HEK293 (cell line): Measurements from ENCODE around the gene ARL8B.
A peak's percentile ranks its signal among the peaks of the same experiment; 100 is the strongest.

ENCODE experiments used
- CTCF ChIA-PET: fragments of 350-600 bp; formaldehyde crosslinking; extraction: SDS; loops from one replicate; lab custom pipeline; 2021; ENCODE audit warnings: antibody characterized with exemption; lab: Yijun Ruan, JAX
- POLR2A ChIA-PET: fragments of 300-600 bp; formaldehyde crosslinking; extraction: SDS; loops from one replicate; lab custom pipeline; 2020; ENCODE audit warnings: antibody characterized with exemption, inconsistent platforms; lab: Yijun Ruan, JAX
- H3K27ac ChIP-seq: fragments of 200-500 bp; sonication (Bioruptor generic); 2 replicates; pipeline ENCODE4 v1.5.1; 2014; ENCODE audit warnings: low read depth, low read length, control low read depth, inconsistent platforms; ENCODE audit errors: extremely low read depth
- H3K36me3 ChIP-seq, 2 experiments: fragments of 200-500 bp in 1 of 2; sonication (Bioruptor generic) in 1 of 2; 1 replicate in 1 of 2; 2 replicates in 1 of 2; pipeline ENCODE4 v1.5.1; 2014 to 2017; ENCODE audit warnings: inconsistent platforms in 2 of 2, low read length in 2 of 2; ENCODE audit not compliant: control insufficient read depth in 2 of 2, insufficient read depth in 1 of 2
- H3K4me1 ChIP-seq: fragments of 200-500 bp; sonication (Bioruptor generic); 2 replicates; pipeline ENCODE4 v1.5.1; 2014; ENCODE audit warnings: mild to moderate bottlenecking, low read length, inconsistent platforms; ENCODE audit not compliant: control insufficient read depth, insufficient read depth
- H3K4me3 ChIP-seq: 2 replicates; pipeline ENCODE4 v1.5.1; 2011; ENCODE audit warnings: low read depth, mild to moderate bottlenecking, control low read depth, low read length, moderate library complexity
- H3K9me3 ChIP-seq: fragments of 200-500 bp; sonication (Bioruptor generic); 2 replicates; pipeline ENCODE4 v1.5.1; 2014; ENCODE audit warnings: low read depth, low read length, inconsistent platforms; ENCODE audit not compliant: control insufficient read depth, insufficient read depth
- BCL6B ChIP-seq: fragments of 450-650 bp; formaldehyde crosslinking; IDR thresholded peaks from 2 replicates; pipeline ENCODE4 v1.5.1; 2017; ENCODE audit warnings: missing biosample characterization, missing genetic modification characterization
- CTCF ChIP-seq: fragments of 450-650 bp; formaldehyde crosslinking; IDR thresholded peaks from 2 replicates; pipeline ENCODE4 v1.5.1; 2016; ENCODE audit warnings: missing biosample characterization, missing genetic modification characterization
- MEIS1 ChIP-seq: sonication (generic); formaldehyde crosslinking; IDR thresholded peaks from 2 replicates; pipeline ENCODE4 v1.8.1; 2022; ENCODE audit warnings: missing genetic modification reagents, mild to moderate bottlenecking, borderline replicate concordance
- SCRT1 ChIP-seq: fragments of 450-650 bp; formaldehyde crosslinking; IDR thresholded peaks from 2 replicates; pipeline ENCODE4 v1.5.1; 2016; ENCODE audit warnings: missing biosample characterization, missing genetic modification characterization, borderline replicate concordance
- SETDB1 ChIP-seq: IDR thresholded peaks from one replicate; pipeline ENCODE4 v1.6.1; 2017; ENCODE audit warnings: mild to moderate bottlenecking, low read length, moderate library complexity, mixed read lengths; ENCODE audit not compliant: insufficient read length
- ZFP37 ChIP-seq: fragments of 450-650 bp; formaldehyde crosslinking; IDR thresholded peaks from 2 replicates; pipeline ENCODE4 v1.5.1; 2016; ENCODE audit warnings: missing biosample characterization, missing genetic modification characterization
- ZNF155 ChIP-seq: fragments of 450-650 bp; formaldehyde crosslinking; IDR thresholded peaks from 2 replicates; pipeline ENCODE4 v1.5.1; 2016; ENCODE audit warnings: missing biosample characterization, missing genetic modification characterization
- ZNF175 ChIP-seq: fragments of 450-650 bp; formaldehyde crosslinking; IDR thresholded peaks from 2 replicates; pipeline ENCODE4 v1.5.1; 2016; ENCODE audit warnings: missing biosample characterization, missing genetic modification characterization
- ZNF23 ChIP-seq: fragments of 450-650 bp; formaldehyde crosslinking; IDR thresholded peaks from 2 replicates; pipeline ENCODE4 v1.5.1; 2016; ENCODE audit warnings: missing biosample characterization, missing genetic modification characterization, borderline replicate concordance
- ZNF274 ChIP-seq, 2 experiments: fragments of 200-500 bp in 1 of 2; fragments of 450-650 bp in 1 of 2; sonication (Bioruptor generic) in 1 of 2; formaldehyde crosslinking in 1 of 2; IDR thresholded peaks; 2 replicates each; pipeline versions ENCODE4 v1.5.1 to v1.6.1; 2014 to 2016; ENCODE audit warnings: borderline replicate concordance in 1 of 2, inconsistent platforms in 1 of 2, low read length in 1 of 2, missing biosample characterization in 1 of 2, missing genetic modification characterization in 1 of 2
- ZNF335 ChIP-seq: fragments of 450-650 bp; formaldehyde crosslinking; conservative IDR thresholded peaks from 2 replicates; pipeline ENCODE4 v1.5.1; 2016; ENCODE audit warnings: missing biosample characterization, missing genetic modification characterization
- ZNF513 ChIP-seq: fragments of 450-650 bp; IDR thresholded peaks from 2 replicates; pipeline ENCODE4 v1.5.1; 2018; ENCODE audit warnings: missing biosample characterization, missing genetic modification characterization
- ZNF580 ChIP-seq: fragments of 450-650 bp; formaldehyde crosslinking; IDR thresholded peaks from 2 replicates; pipeline ENCODE4 v1.5.1; 2016; ENCODE audit warnings: missing biosample characterization, missing genetic modification characterization
- ZNF626 ChIP-seq: fragments of 450-650 bp; sonication (Bioruptor Pico); formaldehyde crosslinking; IDR thresholded peaks from 2 replicates; pipeline ENCODE4 v1.5.1; 2018; ENCODE audit warnings: missing biosample characterization, missing genetic modification characterization, inconsistent platforms
- ZNF654 ChIP-seq: fragments of 450-650 bp; formaldehyde crosslinking; IDR thresholded peaks from 2 replicates; pipeline ENCODE4 v1.5.1; 2016; ENCODE audit warnings: low read depth, missing biosample characterization, missing genetic modification characterization
- ZNF701 ChIP-seq: fragments of 450-650 bp; formaldehyde crosslinking; IDR thresholded peaks from 2 replicates; pipeline ENCODE4 v1.5.1; 2016; ENCODE audit warnings: missing biosample characterization, missing genetic modification characterization
- ZNF747 ChIP-seq: fragments of 450-650 bp; formaldehyde crosslinking; IDR thresholded peaks from 2 replicates; pipeline ENCODE4 v1.5.1; 2016; ENCODE audit warnings: missing biosample characterization, missing genetic modification characterization
- ZNF792 ChIP-seq: fragments of 450-650 bp; formaldehyde crosslinking; IDR thresholded peaks from 2 replicates; pipeline ENCODE4 v1.5.1; 2016; ENCODE audit warnings: missing biosample characterization, missing genetic modification characterization
- ZNF843 ChIP-seq: fragments of 450-650 bp; formaldehyde crosslinking; IDR thresholded peaks from 2 replicates; pipeline ENCODE4 v1.5.1; 2016; ENCODE audit warnings: missing biosample characterization, missing genetic modification characterization
- ZSCAN18 ChIP-seq: fragments of 450-650 bp; formaldehyde crosslinking; IDR thresholded peaks from 2 replicates; pipeline ENCODE4 v1.5.1; 2016; ENCODE audit warnings: missing biosample characterization, missing genetic modification characterization
- ZSCAN30 ChIP-seq: fragments of 450-650 bp; IDR thresholded peaks from 2 replicates; pipeline ENCODE4 v1.5.1; 2018; ENCODE audit warnings: missing biosample characterization, mild to moderate bottlenecking, missing genetic modification characterization, moderate library complexity
- ZSCAN4 ChIP-seq: fragments of 450-650 bp; formaldehyde crosslinking; IDR thresholded peaks from 2 replicates; pipeline ENCODE4 v1.5.1; 2017; ENCODE audit warnings: missing biosample characterization, missing genetic modification characterization

The ARL8B gene

GRCh38 chr3:5222283-5223005 lies 100.4 kb downstream of the ARL8B start (continued):
- no peak for TF ChIP-seq ZNF335 (tag by site-specific recombination)
- TF ChIP-seq, all 188 proteins: peak for 0

- H3K36me3 ChIP-seq = no peaks in the 10 kb centered on the region
- ChIA-PET CTCF (interaction anchor here (0.6 to 1.2 kb wide), 6 partner anchors 147 to 608 kb away, joined by 3 to 5 read pairs (median 3); no protein-coding TSS in a partner anchor), POLR2A (no interaction called here)
- H3K27ac ChIP-seq = no peak overlapping the region
- H3K9me3 ChIP-seq = no peaks in the 10 kb centered on the region
- no peak overlapping the region for H3K4me3 ChIP-seq
- H3K4me1 ChIP-seq = no peaks in the 10 kb centered on the region
- TF ChIP-seq CTCF = 0 out of 2 replicates have a peak, but pooled peaks have one; percentile 12
- TF ChIP-seq ZSCAN18 (tag by site-specific recombination) = no peak
- no peak for TF ChIP-seq ZFP37
- no peak for TF ChIP-seq ZNF626 (tag by site-specific recombination)
- TF ChIP-seq SCRT1 = no peak
- peak; percentile 73 for TF ChIP-seq ZNF654 (tag by site-specific recombination)
- TF ChIP-seq ZNF513 (tag by site-specific recombination) = no peak
- no peak for TF ChIP-seq ZNF792 (tag by site-specific recombination)
These were observed 104.7 kb downstream of the ARL8B start for GRCh38 chr3:5226783-5227182.

GRCh38 chr3:5227812-5228211 lies 105.7 kb downstream of the ARL8B start:
- H3K4me3 ChIP-seq = no peak overlapping the region
- ChIA-PET POLR2A (no interaction called here), CTCF (interaction anchor here (0.6 to 1.5 kb wide), 8 partner anchors 63 to 609 kb away, joined by 3 to 6 read pairs (median 4); no protein-coding TSS in a partner anchor)
- H3K36me3 ChIP-seq = no peaks in the 10 kb centered on the region
- no peak overlapping the region for H3K27ac ChIP-seq
- no peaks in the 10 kb centered on the region for H3K9me3 ChIP-seq
- TF ChIP-seq ZNF843 (tag by site-specific recombination) = no peak
- no peak for TF ChIP-seq ZNF274 (IDR thresholded peaks at IDR 0.05; ENCODE audit: low read length)
- no peak for TF ChIP-seq ZNF274 (tag by site-specific recombination; IDR thresholded peaks at IDR 0.05; ENCODE audit: borderline replicate concordance)
- TF ChIP-seq ZNF175 (tag by site-specific recombination) = no peak
- no peak for TF ChIP-seq MEIS1 (CRISPR knock-in tag)
- no peak for TF ChIP-seq ZNF792 (tag by site-specific recombination)
- no peak for TF ChIP-seq BCL6B (tag by site-specific recombination)
- no peak for TF ChIP-seq ZNF155 (tag by site-specific recombination)
- TF ChIP-seq ZNF23 (tag by site-specific recombination) = no peak
- TF ChIP-seq ZSCAN4 = no peak
- TF ChIP-seq ZSCAN30 (tag by site-specific recombination) = no peak
- no peak for TF ChIP-seq SETDB1
- no peak for TF ChIP-seq ZNF580 (tag by site-specific recombination)
- no peak for TF ChIP-seq ZNF701 (tag by site-specific recombination)
- no peak for TF ChIP-seq ZNF747 (tag by site-specific recombination)
- H3K4me1 ChIP-seq = no peaks in the 10 kb centered on the region
